Right renal cortex interstitium (tissue), 3 donors: ENCODE data around the gene CLIC4. TPM values are rescaled to one million over a fixed set of nuclear protein-coding genes. Genes with fewer than 3 reads are reported as not detected.

ENCODE experiments used
- polyA plus RNA-seq, 3 donors: library from polyadenylated mRNA; unstranded; fragments of 120-200 nt; gene quantifications; one replicate each; pipeline ENCODE4 v1.2.1, GENCODE V29; 2013; ENCODE audit not compliant: insufficient read length in 3 of 3

Gene CLIC4
- polyA plus RNA-seq, 3 donors, result 189 to 210 (median 190) TPM

Other genes with a start within 250 kb of the CLIC4 start
- 10 to 100 TPM in 2 of 3 donors, 1 to 10 TPM in 1; 8.6 to 10.9 (median 10.9) TPM for gene RCAN3, start 242.6 kb upstream of the CLIC4 start, polyA plus RNA-seq
- gene NCMAP, start 189.4 kb upstream of the CLIC4 start, polyA plus RNA-seq, result under 1 TPM; 0.58 to 0.87 (median 0.71) TPM
- 100 to 1,000 TPM; 105 to 138 (median 119) TPM for gene SRRM1, start 102.1 kb upstream of the CLIC4 start, polyA plus RNA-seq
- gene RUNX3, start 184.8 kb downstream of the CLIC4 start, polyA plus RNA-seq, result under 1 TPM; 0.31 to 0.69 (median 0.54) TPM